Endothelial cell of umbilical vein (primary cell): ENCODE results near the gene TRIML1. TPM values are rescaled to one million over a fixed set of nuclear protein-coding genes. Genes with fewer than 3 reads are reported as not detected.

Experiments used
- BruUV-seq: library from RNA; stranded (reverse); fragments of 400-500 nt; replicated peaks from 2 replicates; lab custom pipeline; 2021; lab: Mats Ljungman, UMichigan
- CTCF ChIA-PET: fragments of 300-600, 350-600 bp; sonication (Branson Sonifier 250); formaldehyde crosslinking; loops from one replicate; lab custom pipeline; 2021; ENCODE audit warnings: antibody characterized with exemption, inconsistent platforms; lab: Charles Lee
- POLR2A ChIA-PET: fragments of 300-600, 350-600 bp; sonication (Branson Sonifier 250); formaldehyde crosslinking; loops from one replicate; lab custom pipeline; 2021; ENCODE audit warnings: antibody characterized with exemption, inconsistent platforms; lab: Charles Lee
- DNase-seq: peaks from one replicate; pipeline ENCODE4 v3.0.0-alpha.2; 2011; ENCODE audit warnings: low read depth, low spot score
- FAIRE-seq: peaks from 2 replicates; lab custom pipeline; 2011; peaks lifted over from hg19 to GRCh38; lab: Jason Lieb, UNC
- H2AFZ ChIP-seq: 2 replicates; pipeline ENCODE4 v1.6.0; 2012; ENCODE audit warnings: low read depth, low read length, control low read depth, inconsistent platforms
- H3K27ac ChIP-seq: 2 replicates; pipeline ENCODE4 v1.5.1; 2011; ENCODE audit warnings: low read depth, mild to moderate bottlenecking, control low read depth, low read length, moderate library complexity; ENCODE audit not compliant: insufficient read depth
- H3K27me3 ChIP-seq, 2 experiments: 2 replicates each; pipeline versions ENCODE4 v1.6.0 to v1.6.1; 2011; ENCODE audit warnings: low read length in 2 of 2, mixed read lengths in 1 of 2; ENCODE audit not compliant: control insufficient read depth in 2 of 2, insufficient read depth in 2 of 2
- H3K36me3 ChIP-seq, 2 experiments: 2 replicates in 1 of 2; 3 replicates in 1 of 2; pipeline ENCODE4 v1.5.1; 2011; ENCODE audit warnings: low read length in 2 of 2, mild to moderate bottlenecking in 1 of 2, moderate library complexity in 1 of 2; ENCODE audit not compliant: control insufficient read depth in 2 of 2, insufficient read depth in 2 of 2; ENCODE audit errors: extremely low read depth in 1 of 2
- H3K4me1 ChIP-seq: 3 replicates; pipeline ENCODE4 v1.5.1; 2011; ENCODE audit warnings: mild to moderate bottlenecking, low read length; ENCODE audit not compliant: control insufficient read depth, insufficient read depth; ENCODE audit errors: extremely low read depth
- H3K4me2 ChIP-seq: 2 replicates; pipeline ENCODE4 v1.6.1; 2011; ENCODE audit warnings: low read length, control low read depth, mixed read lengths; ENCODE audit not compliant: insufficient read depth
- H3K4me3 ChIP-seq, 3 experiments: fragments of 200-600 bp in 1 of 3; sonication (generic), shearing (Covaris generic) in 1 of 3; replicated peaks in 1 of 3; 2 replicates each; pipeline ENCODE4 v1.5.1; 2011 to 2016; ENCODE audit warnings: control low read depth in 3 of 3, low read length in 3 of 3, mild to moderate bottlenecking in 2 of 3, inconsistent platforms in 1 of 3, low read depth in 1 of 3, moderate library complexity in 1 of 3; ENCODE audit not compliant: insufficient read depth in 1 of 3
- H3K79me2 ChIP-seq: 2 replicates; pipeline ENCODE4 v1.6.0; 2012; ENCODE audit warnings: low read length, inconsistent platforms; ENCODE audit not compliant: control insufficient read depth, insufficient read depth
- H3K9ac ChIP-seq: replicated peaks from 2 replicates; pipeline ENCODE3; 2011; ENCODE audit warnings: low read length, control low read depth; ENCODE audit not compliant: insufficient read depth; ENCODE audit errors: extremely low read depth
- H3K9me1 ChIP-seq: replicated peaks from 3 replicates; pipeline ENCODE4 v1.6.0; 2011; ENCODE audit warnings: mild to moderate bottlenecking, low read length; ENCODE audit not compliant: control insufficient read depth, insufficient read depth; ENCODE audit errors: extremely low read depth
- H3K9me3 ChIP-seq: replicated peaks from 2 replicates; pipeline ENCODE4 v1.5.1; 2012; ENCODE audit warnings: low read length, inconsistent platforms; ENCODE audit not compliant: control insufficient read depth, insufficient read depth
- H4K20me1 ChIP-seq: replicated peaks from 2 replicates; pipeline ENCODE3; 2011; ENCODE audit warnings: mild to moderate bottlenecking, low read length; ENCODE audit not compliant: control insufficient read depth, insufficient read depth; ENCODE audit errors: extremely low read depth
- EZH2 ChIP-seq: IDR thresholded peaks from 2 replicates; pipeline ENCODE4 v1.6.1; 2012; ENCODE audit warnings: borderline replicate concordance, low read depth, mild to moderate bottlenecking, moderate library complexity, low read length, inconsistent platforms; ENCODE audit not compliant: severe bottlenecking
- FOS ChIP-seq: IDR thresholded peaks from 2 replicates; pipeline ENCODE4 v1.6.1; 2011; ENCODE audit warnings: mild to moderate bottlenecking, low read length, moderate library complexity, borderline replicate concordance; ENCODE audit not compliant: insufficient read depth
- GATA2 ChIP-seq: IDR thresholded peaks from 2 replicates; pipeline ENCODE4 v1.7.0; 2011; ENCODE audit warnings: low read depth, mild to moderate bottlenecking, moderate library complexity, mixed read lengths, low read length; ENCODE audit not compliant: insufficient read length, insufficient read depth
- JUN ChIP-seq: IDR thresholded peaks from 2 replicates; pipeline ENCODE4 v1.6.1; 2011; ENCODE audit warnings: borderline replicate concordance, low read depth; ENCODE audit not compliant: insufficient read length, insufficient read depth
- POLR2AphosphoS5 ChIP-seq: IDR thresholded peaks from 2 replicates; pipeline ENCODE4 v1.6.1; 2012; ENCODE audit warnings: low read depth, mild to moderate bottlenecking, control low read depth, low read length, moderate library complexity; ENCODE audit not compliant: insufficient read depth
- dilution Hi-C: fragments of 300-500 bp; cut with MboI; formaldehyde crosslinking; loops from one replicate; pipeline ENCODE4 v1.15.0; 2019; ENCODE audit warnings: low sequenced_read_pairs; ENCODE audit not compliant: extremely low pct_ligation_motif_present
- intact Hi-C: fragments of 100-400 bp; cut with micrococcal nuclease; formaldehyde crosslinking; loops from one replicate; pipeline ENCODE4 v1.10.0; 2022
- polyA plus RNA-seq, 4 experiments: library from polyadenylated mRNA; depleted of rRNA in 3 of 4; stranded (reverse) in 3 of 4; unstranded in 1 of 4; fragments of >200 nt; gene quantifications; 2 replicates each; pipeline versions ENCODE4 v1.2.1 to v1.2.3, GENCODE V29; 2011 to 2012; ENCODE audit warnings: missing spikeins in 1 of 4
- total RNA-seq: library from RNA; stranded (reverse); gene quantifications from 2 replicates; pipeline ENCODE4 v1.2.3, GENCODE V29; 2021
- TF ChIP-seq, protein P1 (sequence below): IDR thresholded peaks from 2 replicates; pipeline ENCODE4 v1.6.1; 2011; ENCODE audit not compliant: insufficient read depth, insufficient read length
- TF ChIP-seq, protein P2 (sequence below), 2 donors: IDR thresholded peaks; 1 replicate in 1 of 2; 2 replicates in 1 of 2; pipeline ENCODE4 v1.5.1; 2011; ENCODE audit warnings: low read length in 2 of 2, mild to moderate bottlenecking in 2 of 2, moderate library complexity in 2 of 2, control low read depth in 1 of 2, inconsistent platforms in 1 of 2, low read depth in 1 of 2; ENCODE audit not compliant: insufficient read depth in 1 of 2; ENCODE audit errors: extremely low read depth in 1 of 2

TRIML1 gene
- total and polyA plus RNA-seq, 2 donors (not counting 3 experiments of a cell fraction or from before 2014, with no cell fraction given), result not detected

DNA sequence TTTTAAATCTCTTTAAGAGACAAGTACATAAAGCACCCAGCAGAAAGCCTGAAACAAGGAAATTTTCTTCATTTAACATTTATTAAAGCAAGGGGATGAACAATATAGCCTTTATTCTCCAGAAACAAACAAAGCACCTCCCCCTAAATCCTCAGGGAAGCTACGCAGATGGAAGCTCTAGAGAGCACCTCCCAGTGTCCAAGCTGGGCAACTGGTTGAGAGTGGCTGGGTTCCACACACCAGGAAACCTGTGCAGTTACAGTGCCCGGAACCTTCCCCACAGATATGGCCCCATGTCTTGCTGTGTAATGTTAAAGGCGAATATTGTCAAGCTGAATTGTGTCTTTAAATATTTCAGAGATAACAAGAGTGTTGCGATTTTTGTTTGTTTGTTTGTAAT, 8.9 kb upstream of the TRIML1 start:
- Histone ChIP-seq H3K27ac (no peak overlapping the region), H3K79me2 (no peaks in the 10 kb centered on the region), H3K9me1 (no peaks in the 10 kb centered on the region), H3K4me1 (no peaks in the 10 kb centered on the region), H3K4me3 (no peak overlapping the region), H3K9me3 (peaks cover 4% of the 10 kb centered on the region), H4K20me1 (no peaks in the 10 kb centered on the region), H3K27me3 (no peaks in the 10 kb centered on the region), H3K36me3 (no peaks in the 10 kb centered on the region), H2AFZ (no peak overlapping the region), H3K4me2 (no peak overlapping the region), H3K9ac (no peak overlapping the region)
- no TSS peak for BruUV-seq
- CTCF ChIA-PET, result no interaction called here
- POLR2A ChIA-PET, result no interaction called here
- TF ChIP-seq GATA2 (no peak), JUN (no peak), FOS (no peak), EZH2 (no peak), POLR2AphosphoS5 (no peak)
- TF ChIP-seq, protein P1, sequence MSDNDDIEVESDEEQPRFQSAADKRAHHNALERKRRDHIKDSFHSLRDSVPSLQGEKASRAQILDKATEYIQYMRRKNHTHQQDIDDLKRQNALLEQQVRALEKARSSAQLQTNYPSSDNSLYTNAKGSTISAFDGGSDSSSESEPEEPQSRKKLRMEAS, result no peak
- TF ChIP-seq, protein P2, sequence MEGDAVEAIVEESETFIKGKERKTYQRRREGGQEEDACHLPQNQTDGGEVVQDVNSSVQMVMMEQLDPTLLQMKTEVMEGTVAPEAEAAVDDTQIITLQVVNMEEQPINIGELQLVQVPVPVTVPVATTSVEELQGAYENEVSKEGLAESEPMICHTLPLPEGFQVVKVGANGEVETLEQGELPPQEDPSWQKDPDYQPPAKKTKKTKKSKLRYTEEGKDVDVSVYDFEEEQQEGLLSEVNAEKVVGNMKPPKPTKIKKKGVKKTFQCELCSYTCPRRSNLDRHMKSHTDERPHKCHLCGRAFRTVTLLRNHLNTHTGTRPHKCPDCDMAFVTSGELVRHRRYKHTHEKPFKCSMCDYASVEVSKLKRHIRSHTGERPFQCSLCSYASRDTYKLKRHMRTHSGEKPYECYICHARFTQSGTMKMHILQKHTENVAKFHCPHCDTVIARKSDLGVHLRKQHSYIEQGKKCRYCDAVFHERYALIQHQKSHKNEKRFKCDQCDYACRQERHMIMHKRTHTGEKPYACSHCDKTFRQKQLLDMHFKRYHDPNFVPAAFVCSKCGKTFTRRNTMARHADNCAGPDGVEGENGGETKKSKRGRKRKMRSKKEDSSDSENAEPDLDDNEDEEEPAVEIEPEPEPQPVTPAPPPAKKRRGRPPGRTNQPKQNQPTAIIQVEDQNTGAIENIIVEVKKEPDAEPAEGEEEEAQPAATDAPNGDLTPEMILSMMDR (IDR thresholded peaks at IDR 0.05; ENCODE audit: extremely low read depth in 1 of 2, insufficient read depth in 1 of 2, low read depth in 1 of 2, low read length in 2 of 2), result no peak
- dilution Hi-C loops (no loop called here), intact Hi-C loops (no loop called here)
- FAIRE-seq (no peak), DNase-seq (no peak)
